ENCODE data around the gene GALNTL6.
A peak's percentile ranks its signal among the peaks of the same experiment; 100 is the strongest.

The GALNTL6 gene

GRCh38 chr4:172813359-172813923 is 1000.2 kb downstream of the GALNTL6 start:
- no peak for DNase-seq (ENCODE audit: low read depth)

- DNase-seq (ENCODE audit: low read depth): no peak
Measured at GRCh38 chr4:172815499-172816164, 1002.4 kb downstream of the GALNTL6 start.

- DNase-seq (ENCODE audit: low read depth): no peak
Measured at GRCh38 chr4:172818901-172819300, 1005.7 kb downstream of the GALNTL6 start.

GRCh38 chr4:172819353-172819752 is 1006.1 kb downstream of the GALNTL6 start:
- DNase-seq (ENCODE audit: low read depth): no peak

GRCh38 chr4:172822331-172822730 is 1009.1 kb downstream of the GALNTL6 start:
- no peak for DNase-seq (ENCODE audit: low read depth)

GRCh38 chr4:172826346-172826745 is 1013.1 kb downstream of the GALNTL6 start:
- DNase-seq (ENCODE audit: low read depth): no peak

GRCh38 chr4:172826861-172827260 is 1013.7 kb downstream of the GALNTL6 start:
- DNase-seq (ENCODE audit: low read depth): no peak

- no peak for DNase-seq (ENCODE audit: low read depth)
Measured at GRCh38 chr4:172830295-172830764, 1017.1 kb downstream of the GALNTL6 start.

GRCh38 chr4:172836661-172837060 is 1023.5 kb downstream of the GALNTL6 start:
- DNase-seq (ENCODE audit: low read depth): no peak

GRCh38 chr4:172838111-172838510 is 1024.9 kb downstream of the GALNTL6 start:
- no peak for DNase-seq (ENCODE audit: low read depth)

GRCh38 chr4:172838943-172839342 is 1025.7 kb downstream of the GALNTL6 start:
- DNase-seq (ENCODE audit: low read depth): no peak

GRCh38 chr4:172842779-172843178 is 1029.6 kb downstream of the GALNTL6 start:
- no peak for DNase-seq (ENCODE audit: low read depth)

GRCh38 chr4:172843192-172843591 is 1030.0 kb downstream of the GALNTL6 start:
- DNase-seq (ENCODE audit: low read depth): no peak

- no peak for DNase-seq (ENCODE audit: low read depth)
Measured at GRCh38 chr4:172844556-172844955, 1031.4 kb downstream of the GALNTL6 start.

GRCh38 chr4:172845281-172845680 is 1032.1 kb downstream of the GALNTL6 start:
- no peak for DNase-seq (ENCODE audit: low read depth)

GRCh38 chr4:172850838-172851237 is 1037.6 kb downstream of the GALNTL6 start:
- peak; percentile 88 for DNase-seq (ENCODE audit: low read depth)

GRCh38 chr4:172851534-172851933 is 1038.3 kb downstream of the GALNTL6 start:
- DNase-seq (ENCODE audit: low read depth): peak; percentile 13

GRCh38 chr4:172857026-172857425 is 1043.8 kb downstream of the GALNTL6 start:
- DNase-seq (ENCODE audit: low read depth): no peak

- no peak for DNase-seq (ENCODE audit: low read depth)
Measured at GRCh38 chr4:172858731-172859230, 1045.6 kb downstream of the GALNTL6 start.

GRCh38 chr4:172865103-172865502 is 1051.9 kb downstream of the GALNTL6 start:
- DNase-seq (ENCODE audit: low read depth): no peak

- no peak for DNase-seq (ENCODE audit: low read depth)
Measured at GRCh38 chr4:172865531-172866127, 1052.4 kb downstream of the GALNTL6 start.

- no peak for DNase-seq (ENCODE audit: low read depth)
Measured at GRCh38 chr4:172866421-172866820, 1053.2 kb downstream of the GALNTL6 start.

- no peak for DNase-seq (ENCODE audit: low read depth)
Measured at GRCh38 chr4:172867835-172868234, 1054.6 kb downstream of the GALNTL6 start.
